Measurements from ENCODE around the gene AGER. TPM values are rescaled to one million over a fixed set of nuclear protein-coding genes. Genes with fewer than 3 reads are reported as not detected.

AGER gene
- total RNA-seq, 2 donors from 2014 or later: 29.8 to 35.2 TPM

DNA sequence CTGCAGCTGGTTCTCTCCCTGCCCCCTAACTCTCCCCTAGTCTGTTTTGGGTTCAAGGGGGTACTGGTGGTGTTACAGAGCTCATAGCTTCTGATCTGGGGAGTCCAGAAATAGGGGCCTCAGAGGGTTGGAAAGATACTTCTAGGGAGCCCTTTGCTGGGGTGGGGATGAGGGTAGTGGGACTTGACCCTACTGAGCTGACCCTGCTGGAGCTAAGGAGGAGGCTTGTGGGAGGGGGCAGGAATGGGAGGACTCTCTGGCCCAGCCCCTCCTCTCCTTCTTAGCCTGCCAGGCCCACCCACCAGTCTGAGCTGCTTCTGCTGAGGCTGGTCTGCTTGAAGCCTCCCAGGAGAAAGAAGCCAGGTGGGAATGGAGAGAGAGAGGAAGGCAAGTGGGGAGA is 19.8 kb downstream of the AGER start, which contains the start of gene EGFL8:
EGFL8 (plus strand) TSS at position 301 of the 400 bp plus-strand sequence. CDS start 1,571 bp downstream, outside the sequence.
- TF ChIP-seq CTCF (conservative IDR thresholded peaks at IDR 0.05): no peak
- no peak within 1 kb of the TSS for H3K4me3 Mint-ChIP-seq
- Histone ChIP-seq H3K36me3 (ENCODE audit: control insufficient read depth, insufficient read depth, low read length) (peaks cover 54% of the 10 kb centered on the region), H3K9ac (ENCODE audit: extremely low read depth, low read length, poor library complexity, severe bottlenecking) (no peak within 1 kb of the TSS), H3K4me1 (ENCODE audit: control insufficient read depth, insufficient read depth, low read length) (peaks cover 21% of the 10 kb centered on the region), H3K4me3 (ENCODE audit: low read length) (no peak within 1 kb of the TSS), H3K27ac (ENCODE audit: low read depth, low read length) (peak within 1 kb of the TSS; percentile 93), H3K27me3 (ENCODE audit: control insufficient read depth, insufficient read depth, low read length, poor library complexity, severe bottlenecking) (no peaks in the 10 kb centered on the region), H3K9me3 (ENCODE audit: control insufficient read depth, low read length) (no peaks in the 10 kb centered on the region)
- no peaks in the 10 kb centered on the region for H3K27me3 Mint-ChIP-seq (ENCODE audit: insufficient read depth)
- H3K36me3 Mint-ChIP-seq (ENCODE audit: low read depth): peaks cover 67% of the 10 kb centered on the region
- no peak for DNase-seq
- peak within 1 kb of the TSS; percentile 80 for H3K27ac Mint-ChIP-seq
- peaks cover 33% of the 10 kb centered on the region for H3K4me1 Mint-ChIP-seq
- no peaks in the 10 kb centered on the region for H3K9me3 Mint-ChIP-seq

GRCh38 chr6:32163559-32164258 is 20.3 kb downstream of the AGER start:
- H3K4me3 ChIP-seq (ENCODE audit: low read length): no peak overlapping the region

GRCh38 chr6:32158052-32158451 is 26.0 kb downstream of the AGER start:
- H3K27ac ChIP-seq (ENCODE audit: low read depth, low read length): no peak overlapping the region
- Mint-ChIP-seq H3K9me3 (peaks cover 11% of the 10 kb centered on the region), H3K27ac (no peak overlapping the region), H3K36me3 (ENCODE audit: low read depth) (peaks cover 59% of the 10 kb centered on the region), H3K4me3 (no peak overlapping the region), H3K4me1 (peaks cover 16% of the 10 kb centered on the region), H3K27me3 (ENCODE audit: insufficient read depth) (no peaks in the 10 kb centered on the region)
- no peak for DNase-seq
- TF ChIP-seq CTCF (conservative IDR thresholded peaks at IDR 0.05): no peak
- H3K36me3 ChIP-seq (ENCODE audit: control insufficient read depth, insufficient read depth, low read length): peaks cover 47% of the 10 kb centered on the region
- peaks cover under 1% of the 10 kb centered on the region for H3K4me1 ChIP-seq (ENCODE audit: control insufficient read depth, insufficient read depth, low read length)
- H3K27me3 ChIP-seq (ENCODE audit: control insufficient read depth, insufficient read depth, low read length, poor library complexity, severe bottlenecking): no peaks in the 10 kb centered on the region
- H3K9ac ChIP-seq (ENCODE audit: extremely low read depth, low read length, poor library complexity, severe bottlenecking): no peak overlapping the region
- H3K4me3 ChIP-seq (ENCODE audit: low read length): peak overlapping the region; percentile 5
- peaks cover 16% of the 10 kb centered on the region for H3K9me3 ChIP-seq (ENCODE audit: control insufficient read depth, low read length)

More at GRCh38 chr6:32163559-32164258, 20.3 kb downstream of the AGER start:
- H3K4me1 ChIP-seq (ENCODE audit: control insufficient read depth, insufficient read depth, low read length): peaks cover 17% of the 10 kb centered on the region
- no peaks in the 10 kb centered on the region for H3K9me3 ChIP-seq (ENCODE audit: control insufficient read depth, low read length)
- no peaks in the 10 kb centered on the region for H3K27me3 ChIP-seq (ENCODE audit: control insufficient read depth, insufficient read depth, low read length, poor library complexity, severe bottlenecking)
- TF ChIP-seq CTCF (conservative IDR thresholded peaks at IDR 0.05): no peak
- no peak for DNase-seq
- H3K36me3 ChIP-seq (ENCODE audit: control insufficient read depth, insufficient read depth, low read length): peaks cover 52% of the 10 kb centered on the region
- peaks cover 29% of the 10 kb centered on the region for H3K4me1 Mint-ChIP-seq
- no peak overlapping the region for H3K4me3 Mint-ChIP-seq
- peak overlapping the region; percentile 93 for H3K27ac ChIP-seq (ENCODE audit: low read depth, low read length)
- 93 to 100% methylated on average over 1 to 7 of the region's 7 CpGs for WGBS, 2 experiments (ENCODE audit: insufficient coverage in 1 of 2, insufficient read length in 1 of 2)
- peak overlapping the region; percentile 80 for H3K27ac Mint-ChIP-seq
- no peaks in the 10 kb centered on the region for H3K27me3 Mint-ChIP-seq (ENCODE audit: insufficient read depth)
- no peaks in the 10 kb centered on the region for H3K9me3 Mint-ChIP-seq
- H3K9ac ChIP-seq (ENCODE audit: extremely low read depth, low read length, poor library complexity, severe bottlenecking): no peak overlapping the region
- H3K36me3 Mint-ChIP-seq (ENCODE audit: low read depth): peaks cover 65% of the 10 kb centered on the region

Measured in endodermal cell (in vitro differentiated cells).